Fibroblast of pulmonary artery (primary cell): ENCODE data around the gene P2RY14.
A peak's percentile ranks its signal among the peaks of the same experiment; 100 is the strongest.

Experiments used
- DNase-seq: peaks from one replicate; pipeline ENCODE4 v3.0.0-alpha.2; 2010; ENCODE audit warnings: low read depth
- H3K4me3 ChIP-seq: replicated peaks from 2 replicates; pipeline ENCODE4 v1.5.1; 2011; ENCODE audit warnings: low read depth, mild to moderate bottlenecking, control low read depth, low read length, moderate library complexity
- CTCF ChIP-seq: IDR thresholded peaks from 2 replicates; pipeline ENCODE4 v1.5.1; 2011; ENCODE audit warnings: mild to moderate bottlenecking, control low read depth, low read length, inconsistent platforms; ENCODE audit errors: missing control alignments

Gene P2RY14

GRCh38 chr3:151318313-151318712 is 40.0 kb upstream of the P2RY14 start:
- H3K4me3 ChIP-seq, result no peak overlapping the region
- TF ChIP-seq CTCF, result no peak
- DNase-seq, result peak; percentile 29

- DNase-seq, result no peak
- H3K4me3 ChIP-seq, result no peak within 1 kb of the TSS
- TF ChIP-seq CTCF, result no peak
Measured at GRCh38 chr3:151316267-151316991, 38.1 kb upstream of the P2RY14 start, which contains the start of gene GPR87. Gene GPR87 (minus strand): TSS chr3:151316820. CDS start chr3:151300100, 16,720 bp downstream.

GRCh38 chr3:151315846-151316245 is 37.5 kb upstream of the P2RY14 start:
- H3K4me3 ChIP-seq, result no peak overlapping the region
- DNase-seq, result no peak
- TF ChIP-seq CTCF, result no peak

- TF ChIP-seq CTCF, result no peak
- no peak overlapping the region for H3K4me3 ChIP-seq
- peak; percentile 67 for DNase-seq
Measured at GRCh38 chr3:151315136-151315535, 36.8 kb upstream of the P2RY14 start.

GRCh38 chr3:151314593-151314992 is 36.3 kb upstream of the P2RY14 start:
- H3K4me3 ChIP-seq, result no peak overlapping the region
- no peak for TF ChIP-seq CTCF
- no peak for DNase-seq

- no peak for TF ChIP-seq CTCF
- H3K4me3 ChIP-seq, result no peak overlapping the region
- no peak for DNase-seq
Measured at GRCh38 chr3:151314137-151314536, 35.8 kb upstream of the P2RY14 start.

- no peak for DNase-seq
- TF ChIP-seq CTCF, result no peak
- H3K4me3 ChIP-seq, result no peak overlapping the region
Measured at GRCh38 chr3:151312972-151313371, 34.6 kb upstream of the P2RY14 start.
